Lower leg skin (tissue), 3 donors: ENCODE data around the gene OR4C11.

Source experiments
- POLR2A ChIP-seq, 2 donors: fragments of 450-650 bp; IDR thresholded peaks; one replicate each; pipeline ENCODE4 v1.6.1; 2016 to 2017; ENCODE audit warnings: antibody characterized with exemption in 2 of 2, mild to moderate bottlenecking in 1 of 2, moderate library complexity in 1 of 2
- TF ChIP-seq, protein P1 (sequence below), 3 donors: fragments of 450-650 bp; IDR thresholded peaks; one replicate each; pipeline ENCODE4 v1.5.1; 2016; ENCODE audit warnings: antibody characterized with exemption in 3 of 3, mild to moderate bottlenecking in 3 of 3, moderate library complexity in 2 of 3

DNA sequence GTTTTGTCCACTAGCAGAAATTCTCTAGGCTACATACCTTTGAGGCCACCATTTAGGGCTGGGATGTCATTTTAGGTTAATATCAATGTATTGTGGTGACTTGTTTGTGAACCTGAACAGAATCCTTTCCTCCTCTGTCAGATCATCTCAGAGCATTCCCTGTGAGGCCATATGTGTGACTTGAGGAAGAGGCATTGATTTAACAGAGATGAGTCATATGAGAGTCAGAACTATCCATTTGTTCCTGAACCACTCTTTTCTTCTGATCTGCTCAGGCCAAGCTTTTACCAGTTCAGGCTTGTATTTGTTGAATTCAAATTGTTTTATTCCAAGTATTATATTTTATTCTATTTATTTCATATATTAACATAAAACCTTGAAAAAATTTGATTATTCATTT, 47.7 kb upstream of the OR4C11 start:
- TF ChIP-seq POLR2A (IDR thresholded peaks at IDR 0.05): no peak
- TF ChIP-seq, protein P1, sequence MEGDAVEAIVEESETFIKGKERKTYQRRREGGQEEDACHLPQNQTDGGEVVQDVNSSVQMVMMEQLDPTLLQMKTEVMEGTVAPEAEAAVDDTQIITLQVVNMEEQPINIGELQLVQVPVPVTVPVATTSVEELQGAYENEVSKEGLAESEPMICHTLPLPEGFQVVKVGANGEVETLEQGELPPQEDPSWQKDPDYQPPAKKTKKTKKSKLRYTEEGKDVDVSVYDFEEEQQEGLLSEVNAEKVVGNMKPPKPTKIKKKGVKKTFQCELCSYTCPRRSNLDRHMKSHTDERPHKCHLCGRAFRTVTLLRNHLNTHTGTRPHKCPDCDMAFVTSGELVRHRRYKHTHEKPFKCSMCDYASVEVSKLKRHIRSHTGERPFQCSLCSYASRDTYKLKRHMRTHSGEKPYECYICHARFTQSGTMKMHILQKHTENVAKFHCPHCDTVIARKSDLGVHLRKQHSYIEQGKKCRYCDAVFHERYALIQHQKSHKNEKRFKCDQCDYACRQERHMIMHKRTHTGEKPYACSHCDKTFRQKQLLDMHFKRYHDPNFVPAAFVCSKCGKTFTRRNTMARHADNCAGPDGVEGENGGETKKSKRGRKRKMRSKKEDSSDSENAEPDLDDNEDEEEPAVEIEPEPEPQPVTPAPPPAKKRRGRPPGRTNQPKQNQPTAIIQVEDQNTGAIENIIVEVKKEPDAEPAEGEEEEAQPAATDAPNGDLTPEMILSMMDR (IDR thresholded peaks at IDR 0.05): no peak
